GM19467 (cell line): ENCODE results near the gene CCDC43.
"Not testable (repeated sequence)": the region's sequence is repeated elsewhere in the genome, so short reads cannot be mapped to it uniquely, and the experiment has no call there.

ENCODE experiments used
- ATAC-seq: cut with Tn5 transposase; IDR thresholded peaks from one replicate; pipeline ENCODE4 v1.9.1; 2021; ENCODE audit warnings: mild to moderate bottlenecking, moderate library complexity; ENCODE audit not compliant: unreplicated experiment

CCDC43 gene

DNA sequence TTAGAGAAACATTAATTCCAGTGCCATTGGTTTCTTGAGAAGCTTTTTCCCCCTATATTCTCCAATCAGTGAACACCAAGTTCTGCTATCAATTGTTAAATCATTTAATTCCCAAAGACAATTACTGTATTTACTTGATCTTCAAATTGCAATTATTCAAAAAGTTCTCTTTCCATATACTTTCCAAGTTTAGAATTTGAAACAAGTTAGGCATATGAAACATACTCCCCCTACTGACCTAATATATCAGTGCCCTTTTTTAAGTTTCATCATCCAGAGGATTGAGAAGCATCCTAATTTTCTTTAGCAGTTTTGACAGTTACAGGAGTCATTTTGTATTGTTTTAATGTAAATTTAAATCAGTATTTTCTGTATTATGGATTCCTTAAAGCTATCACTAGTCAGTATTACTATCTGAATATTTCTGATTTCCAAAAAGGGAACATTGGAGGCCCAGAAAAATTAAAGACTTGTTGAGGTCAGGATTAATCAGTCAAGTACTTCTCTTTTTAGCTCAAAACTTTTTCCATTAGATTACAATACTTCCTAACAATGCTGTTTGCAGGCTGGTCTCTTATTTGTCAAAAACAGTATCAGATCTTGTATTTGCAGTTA is 17.0 kb downstream of the CCDC43 start:
- no peak for ATAC-seq

DNA sequence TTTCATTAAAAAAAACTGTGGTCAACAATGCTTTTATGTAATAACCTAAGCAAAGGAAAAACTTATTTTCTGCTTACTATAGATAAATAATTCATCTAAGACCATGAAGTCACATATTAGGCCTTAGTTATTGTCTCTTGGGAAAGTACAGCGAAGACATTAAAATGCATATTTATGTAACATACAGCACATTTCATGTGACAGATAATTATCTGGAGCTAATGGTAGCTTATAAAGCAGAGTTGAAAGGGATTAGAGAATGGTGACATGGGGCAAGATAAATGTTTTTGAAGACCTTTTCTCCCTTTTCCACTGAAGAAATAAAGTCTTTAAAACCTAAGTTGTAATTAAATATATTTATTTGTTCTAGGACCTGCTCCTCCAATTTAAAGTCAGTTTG is 23.6 kb downstream of the CCDC43 start:
- ATAC-seq: no peak

DNA sequence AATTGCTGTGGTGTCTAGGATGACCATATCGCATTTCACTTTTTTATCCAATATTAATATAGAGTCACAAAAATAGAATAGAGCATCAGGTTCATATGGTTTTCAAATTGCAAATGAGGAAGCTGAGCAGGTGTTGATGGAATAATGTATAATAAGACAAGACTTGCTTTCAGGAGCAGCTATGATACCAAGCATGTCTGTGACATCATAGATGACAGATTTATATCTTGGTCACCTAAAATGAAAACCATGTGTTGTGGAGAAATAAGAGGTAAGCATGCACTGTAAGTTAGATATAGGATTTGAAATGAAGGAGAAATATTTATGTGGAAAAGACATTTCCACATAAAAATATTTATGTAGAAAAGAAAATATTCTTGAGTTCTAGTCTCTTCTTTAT is 24.7 kb downstream of the CCDC43 start:
- no peak for ATAC-seq

DNA sequence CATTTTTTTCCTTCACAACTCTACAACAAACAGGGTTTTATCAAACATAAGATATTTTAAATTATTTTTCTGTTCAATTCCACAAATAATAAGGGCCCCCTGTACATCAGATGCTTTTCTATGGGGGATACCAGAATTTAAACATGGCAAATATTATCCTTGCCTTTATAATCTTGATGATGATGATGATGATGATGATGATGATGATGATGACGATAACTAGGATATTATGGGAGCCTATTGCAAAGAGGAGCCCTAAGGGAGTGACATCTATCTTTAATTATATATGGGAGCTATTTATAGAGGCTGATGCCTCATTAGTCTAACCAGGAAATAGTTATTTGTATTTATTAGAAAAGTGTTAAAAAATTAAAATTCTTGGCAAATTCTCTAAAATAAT is 26.5 kb downstream of the CCDC43 start:
- no peak for ATAC-seq

DNA sequence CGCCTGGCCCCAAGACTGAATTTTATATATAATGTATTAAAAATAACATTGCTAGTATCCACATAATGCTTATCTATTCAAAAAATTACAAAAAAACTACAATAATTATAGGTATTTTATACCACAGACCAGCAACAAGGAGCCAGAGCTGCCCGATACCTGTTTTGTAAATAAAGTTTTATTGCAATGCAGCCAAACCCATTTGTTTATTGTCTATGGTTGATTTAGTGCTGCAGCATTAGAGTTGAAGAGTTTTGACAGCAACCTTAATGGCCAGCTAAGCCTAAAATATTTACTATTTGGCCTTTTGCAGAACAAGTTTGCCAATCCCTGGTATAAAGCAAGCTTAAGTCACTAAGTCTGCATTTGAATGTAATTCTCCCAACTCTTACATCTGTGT is 27.7 kb downstream of the CCDC43 start:
- no peak for ATAC-seq

DNA sequence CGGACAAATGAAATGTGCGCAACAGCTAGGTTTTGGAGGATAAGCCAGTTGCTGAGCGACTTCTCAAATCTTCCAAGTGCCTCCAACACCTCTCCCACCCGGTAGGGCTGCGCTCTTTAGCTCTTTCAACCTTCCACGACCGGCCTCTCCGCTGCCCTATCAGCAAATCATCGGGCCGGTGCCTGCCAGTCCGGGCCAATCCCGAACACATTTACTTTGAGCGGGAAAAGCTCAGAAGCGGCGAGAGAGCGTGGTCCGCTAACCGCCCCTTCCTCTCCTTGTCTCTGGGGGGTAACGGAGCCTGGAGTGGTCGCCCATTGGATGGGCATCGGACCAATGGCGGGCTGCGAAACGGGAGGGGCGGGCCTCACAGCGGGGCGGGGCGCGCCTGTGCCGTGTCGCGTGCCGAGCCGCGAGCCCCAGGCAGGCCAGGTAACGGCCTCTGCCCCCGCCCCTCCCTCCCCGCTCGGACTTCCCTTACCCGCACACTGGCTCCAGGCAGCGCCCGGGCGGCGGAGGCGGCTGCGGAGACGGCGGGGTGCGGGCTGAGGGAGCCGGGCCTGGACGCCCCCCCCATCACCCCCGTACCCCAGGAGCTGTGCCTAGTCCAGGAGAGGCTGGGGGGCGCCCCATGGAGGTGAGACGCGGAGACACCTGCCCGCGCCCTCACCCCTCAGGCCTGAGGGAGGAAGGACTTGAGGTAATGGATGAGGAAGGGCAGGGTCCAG is 33.4 kb downstream of the CCDC43 start, which contains the start of gene MEIOC:
Gene MEIOC (plus strand): TSS at position 486 of the 728 bp plus-strand sequence. CDS start 146 bp downstream, at position 632.
- ATAC-seq: no peak

DNA sequence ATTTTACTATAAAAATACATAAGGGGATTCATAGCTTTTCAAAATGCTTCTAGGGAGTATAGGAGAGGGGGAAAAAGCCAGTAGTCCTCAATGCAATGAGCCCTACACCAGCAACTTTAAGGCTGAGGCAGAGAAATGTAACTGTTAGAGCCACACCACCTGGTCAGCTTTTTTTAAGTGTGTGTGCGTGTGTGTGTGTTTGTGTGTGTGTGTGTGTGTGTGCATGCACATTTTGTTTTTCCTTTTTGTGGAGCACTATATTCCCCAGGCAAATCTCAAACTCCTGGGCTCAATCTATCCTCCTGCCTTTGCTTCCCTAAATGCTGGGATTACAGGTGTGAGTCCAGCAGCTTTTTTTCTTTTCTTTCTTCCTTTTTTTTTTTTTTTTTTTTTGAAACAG is 35.6 kb downstream of the CCDC43 start:
- no peak for ATAC-seq

DNA sequence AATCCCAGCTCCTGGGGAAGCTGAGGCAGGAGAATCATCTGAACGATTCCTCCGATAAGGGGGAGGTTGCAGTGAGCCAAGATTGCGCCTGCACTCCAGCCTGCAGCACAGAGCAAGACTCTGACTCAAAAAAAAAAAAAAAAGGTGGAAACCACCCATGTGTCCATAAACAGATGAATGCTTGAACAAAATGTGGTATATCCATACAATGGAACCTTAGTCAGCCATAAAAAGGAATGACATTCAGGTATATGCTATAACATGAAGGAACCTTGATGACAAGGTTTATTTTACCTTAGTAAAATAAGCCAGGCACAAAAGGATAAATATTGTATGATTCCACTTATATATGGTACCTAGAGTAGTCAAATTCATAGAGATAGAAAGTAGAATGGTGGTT is 36.2 kb downstream of the CCDC43 start:
- ATAC-seq: no peak

DNA sequence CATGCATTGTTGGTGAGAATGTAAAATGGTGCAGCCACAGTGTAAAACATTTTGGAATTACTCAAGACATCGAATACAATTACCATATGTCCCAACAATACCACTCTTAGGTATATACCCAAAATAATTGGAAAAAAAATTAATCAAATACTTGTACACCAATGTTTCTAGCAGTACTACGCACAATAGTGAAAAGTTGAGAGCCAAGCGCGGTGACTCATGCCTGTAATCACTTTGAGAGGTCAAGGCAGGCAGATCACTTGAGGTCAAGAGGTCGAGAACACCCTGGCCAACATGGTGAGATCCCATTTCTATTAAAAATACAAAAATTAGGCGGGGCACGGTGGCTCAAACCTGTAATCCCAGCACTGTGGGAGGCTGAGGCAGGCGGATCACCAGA is 36.8 kb downstream of the CCDC43 start:
- ATAC-seq: no peak

DNA sequence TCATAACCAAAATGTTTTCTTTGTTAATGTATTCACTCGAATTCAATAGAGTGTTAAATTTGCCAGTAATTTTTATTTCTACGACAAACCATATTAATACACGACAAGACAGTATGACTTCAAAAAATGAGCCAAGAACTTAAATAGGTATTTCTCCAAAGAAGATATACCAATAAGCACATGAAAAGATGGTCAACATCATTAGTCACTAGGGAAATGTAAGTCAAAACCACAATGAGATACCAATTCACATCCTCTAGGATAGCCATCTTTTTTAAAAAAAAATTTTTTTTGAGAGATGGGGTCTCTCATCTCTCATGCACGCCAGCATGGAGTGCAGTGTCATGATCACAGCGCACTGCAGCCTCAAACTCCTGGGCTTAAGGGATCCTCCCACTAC is 38.3 kb downstream of the CCDC43 start:
- no peak for ATAC-seq

DNA sequence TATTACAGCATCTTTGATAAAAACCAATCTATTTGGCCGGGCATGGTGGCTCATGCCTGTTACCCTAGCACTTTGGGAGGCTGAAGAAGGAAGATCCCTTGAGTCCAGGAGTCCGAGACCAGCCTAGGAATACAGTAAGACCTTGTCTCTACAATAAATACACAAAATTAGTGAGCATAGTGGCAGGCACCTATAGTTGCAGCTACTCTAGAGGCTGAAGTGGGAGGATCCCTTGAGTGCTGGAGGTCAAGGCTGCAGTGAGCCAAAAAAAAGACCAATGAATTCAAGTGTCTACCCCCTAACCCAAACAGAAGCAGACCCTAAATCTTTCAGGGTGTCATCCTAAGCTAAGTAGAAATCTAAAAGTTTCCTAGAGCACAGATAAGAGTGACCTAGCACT is 40.6 kb downstream of the CCDC43 start:
- ATAC-seq: no peak

DNA sequence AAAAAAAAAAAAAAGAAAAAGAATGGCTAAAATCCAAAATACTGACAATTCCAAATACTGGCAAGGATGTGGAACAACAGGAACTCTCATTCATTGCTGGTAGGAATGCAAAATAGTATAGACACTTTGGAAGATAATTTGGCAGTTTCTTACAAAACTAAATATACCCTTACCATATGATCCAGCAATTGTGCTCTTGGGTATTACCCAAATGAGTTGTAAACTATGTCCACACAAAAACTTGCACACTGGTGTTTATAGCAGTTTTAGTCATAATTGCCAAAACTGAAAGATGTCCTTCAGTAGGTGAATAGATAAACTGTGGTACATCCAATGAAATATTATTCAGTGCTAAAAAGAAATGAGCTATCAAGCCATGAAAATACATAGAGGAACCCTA is 41.8 kb downstream of the CCDC43 start:
- no peak for ATAC-seq

DNA sequence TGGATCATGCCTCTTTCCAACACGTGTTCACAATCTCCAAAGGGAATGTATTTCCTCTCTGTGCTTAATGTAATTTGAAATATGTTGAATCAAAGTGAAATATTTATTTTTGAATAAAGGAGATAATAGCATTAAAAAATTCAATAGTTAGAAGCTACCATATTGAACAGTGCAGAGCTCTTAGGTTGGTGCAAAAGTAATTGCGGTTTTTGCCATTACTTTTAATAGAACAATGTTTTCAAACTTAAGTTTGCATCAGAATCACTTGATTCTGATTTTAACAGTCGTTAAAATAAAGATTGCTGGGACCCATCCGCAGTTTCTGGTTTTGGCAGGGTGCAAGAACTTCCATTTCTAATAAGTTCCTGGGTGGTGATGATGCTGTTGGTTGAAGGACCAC is 43.3 kb downstream of the CCDC43 start:
- no peak for ATAC-seq

DNA sequence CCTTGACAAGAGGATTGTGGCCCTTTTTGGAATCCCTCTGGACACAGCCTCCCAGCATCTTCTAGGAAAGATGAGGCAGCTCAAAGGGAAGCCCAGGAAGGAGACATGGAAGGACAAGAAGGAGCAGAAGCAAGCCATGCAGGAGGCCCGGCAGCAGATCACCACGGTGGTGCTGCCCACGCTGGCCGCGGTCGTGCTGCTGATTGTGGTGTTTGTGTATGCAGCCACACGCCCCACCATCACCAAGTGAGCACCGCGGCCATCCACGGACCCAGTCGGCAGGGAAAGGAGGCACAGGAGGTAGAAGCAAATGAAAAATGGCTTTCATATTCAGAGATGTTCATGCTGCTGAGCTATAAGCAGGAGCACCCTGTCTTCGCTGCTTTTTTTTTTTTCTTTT is 44.2 kb downstream of the CCDC43 start:
- ATAC-seq: no peak

DNA sequence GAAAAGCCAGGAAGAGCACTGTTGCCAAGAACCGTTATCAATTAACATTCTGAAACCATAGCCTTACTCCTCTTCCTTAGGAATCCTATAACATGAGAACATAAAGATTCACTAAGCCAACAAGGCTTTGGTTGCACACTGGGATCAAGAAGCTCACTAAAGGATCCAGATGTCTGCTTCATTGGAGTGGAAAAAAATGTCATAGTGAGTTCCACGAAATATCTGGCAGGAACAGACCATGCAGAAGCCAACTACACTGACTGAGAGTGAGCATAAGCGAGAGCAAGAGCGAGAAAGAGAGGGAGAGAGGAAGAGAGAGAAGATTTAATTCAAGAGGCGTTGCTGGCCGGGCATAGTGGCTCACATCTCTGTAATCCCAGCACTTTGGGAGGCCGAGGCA is 46.7 kb downstream of the CCDC43 start:
- no peak for ATAC-seq

DNA sequence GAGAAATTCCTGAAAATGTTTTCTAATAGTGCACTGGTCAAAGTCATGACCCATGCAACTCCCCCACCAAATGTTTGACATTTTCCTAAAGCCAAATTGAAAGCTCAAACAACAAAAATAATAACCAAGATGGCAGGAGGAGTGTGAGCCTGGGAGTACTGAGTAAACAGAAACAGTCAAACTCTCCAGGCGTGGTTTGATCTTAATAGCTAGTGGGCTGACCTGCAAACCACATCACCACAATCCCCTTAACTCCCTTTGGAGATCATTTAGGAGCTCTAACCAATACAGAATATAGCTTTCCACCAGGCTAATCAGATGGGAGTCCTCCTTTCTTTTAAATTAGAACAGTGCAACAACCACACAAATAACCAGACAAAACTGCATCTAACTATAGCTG is 52.5 kb downstream of the CCDC43 start:
- no peak for ATAC-seq

DNA sequence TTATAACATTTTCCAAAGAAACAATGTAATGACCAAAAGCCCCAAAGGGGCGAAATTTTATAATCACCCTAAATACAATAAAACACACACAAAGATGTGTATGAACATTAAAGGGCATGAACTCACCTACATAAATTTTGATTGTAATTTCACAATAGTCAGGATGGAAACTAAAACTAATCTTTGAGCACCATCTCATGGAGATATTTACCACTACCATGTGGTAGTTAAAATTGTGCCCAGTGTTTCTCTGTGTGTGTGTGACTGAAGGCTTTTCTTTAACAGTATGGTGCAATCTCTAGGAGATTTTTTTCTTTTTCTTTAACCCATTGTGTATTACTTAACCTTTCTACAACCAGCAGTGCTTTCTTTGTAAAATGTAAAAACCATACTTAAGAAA is 53.0 kb downstream of the CCDC43 start:
- ATAC-seq: no peak

DNA sequence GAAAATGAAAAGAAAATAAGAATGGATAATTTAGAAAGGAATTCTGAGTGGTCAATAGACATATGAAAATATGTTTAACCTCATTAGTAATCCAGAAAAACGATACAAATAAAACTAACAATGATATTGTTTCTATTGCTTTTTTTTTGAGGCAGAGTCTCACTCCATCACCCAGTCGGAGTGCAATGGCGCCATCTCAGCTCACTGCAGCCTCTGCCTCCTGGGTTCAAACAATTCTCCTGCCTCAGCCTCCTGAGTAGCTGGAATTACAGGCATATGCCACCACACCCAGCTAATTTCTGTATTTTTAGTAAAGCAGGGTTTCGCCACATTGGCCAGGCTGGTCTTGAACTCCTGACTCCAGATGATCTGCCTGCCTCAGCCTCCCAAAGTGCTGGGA is 55.2 kb downstream of the CCDC43 start:
- ATAC-seq: not testable (repeated sequence)

DNA sequence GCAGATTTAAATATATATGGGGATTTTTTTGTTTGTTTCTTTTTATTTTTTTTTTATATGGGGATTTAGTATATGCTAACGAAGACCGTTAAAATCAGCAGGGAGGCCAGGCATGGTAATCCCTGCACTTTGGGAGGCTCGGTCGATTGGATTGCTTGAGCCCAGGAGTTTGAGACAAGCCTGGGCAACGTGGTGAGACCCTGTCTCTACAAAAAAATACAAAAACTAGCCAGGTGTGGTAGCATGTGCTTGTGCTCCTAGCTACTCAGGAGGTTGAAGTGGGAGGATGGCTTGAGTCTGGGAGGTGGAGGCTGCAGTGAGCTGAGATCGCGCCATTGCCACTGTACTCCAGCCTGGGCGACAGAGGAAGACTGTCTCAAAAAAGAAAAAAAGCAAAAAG is 55.6 kb downstream of the CCDC43 start:
- no peak for ATAC-seq

DNA sequence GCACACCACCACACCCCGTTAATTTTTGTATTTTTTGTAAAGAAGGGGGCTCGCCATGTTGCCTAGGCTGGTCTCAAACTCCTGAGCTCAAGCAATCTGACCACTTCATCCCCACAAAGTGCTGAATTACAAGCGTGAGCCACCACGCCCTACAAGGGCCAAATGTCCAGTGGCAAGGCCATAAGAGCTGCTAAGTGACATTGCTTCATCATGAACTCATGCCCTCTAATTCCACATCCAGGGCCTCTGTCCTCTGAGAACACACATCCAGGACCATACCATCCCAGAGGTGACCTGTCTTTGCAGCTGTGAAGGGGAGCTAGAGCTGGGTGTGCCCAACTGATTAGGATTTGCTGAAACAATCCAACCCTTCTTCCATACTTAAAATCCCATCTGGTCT is 58.9 kb downstream of the CCDC43 start:
- no peak for ATAC-seq

DNA sequence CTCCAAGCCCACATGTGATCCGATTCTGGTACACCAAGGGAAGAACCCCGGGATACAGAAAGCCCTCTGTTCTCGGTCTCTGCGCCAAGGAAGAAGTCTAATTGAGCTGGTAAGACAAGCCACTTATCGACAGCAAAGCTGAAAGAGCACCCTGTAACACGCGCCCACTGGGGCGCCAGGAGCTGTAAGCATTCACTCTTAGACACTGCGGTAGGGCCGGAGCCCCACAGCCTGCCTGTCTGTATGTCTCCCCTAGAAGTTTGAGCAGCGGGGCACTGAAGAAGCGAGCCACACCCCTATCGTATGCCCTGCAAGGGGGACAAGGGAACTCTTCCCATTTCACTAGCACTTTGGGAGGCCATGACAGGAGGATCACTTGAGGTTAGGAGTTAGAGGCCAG is 60.3 kb downstream of the CCDC43 start:
- ATAC-seq: no peak

DNA sequence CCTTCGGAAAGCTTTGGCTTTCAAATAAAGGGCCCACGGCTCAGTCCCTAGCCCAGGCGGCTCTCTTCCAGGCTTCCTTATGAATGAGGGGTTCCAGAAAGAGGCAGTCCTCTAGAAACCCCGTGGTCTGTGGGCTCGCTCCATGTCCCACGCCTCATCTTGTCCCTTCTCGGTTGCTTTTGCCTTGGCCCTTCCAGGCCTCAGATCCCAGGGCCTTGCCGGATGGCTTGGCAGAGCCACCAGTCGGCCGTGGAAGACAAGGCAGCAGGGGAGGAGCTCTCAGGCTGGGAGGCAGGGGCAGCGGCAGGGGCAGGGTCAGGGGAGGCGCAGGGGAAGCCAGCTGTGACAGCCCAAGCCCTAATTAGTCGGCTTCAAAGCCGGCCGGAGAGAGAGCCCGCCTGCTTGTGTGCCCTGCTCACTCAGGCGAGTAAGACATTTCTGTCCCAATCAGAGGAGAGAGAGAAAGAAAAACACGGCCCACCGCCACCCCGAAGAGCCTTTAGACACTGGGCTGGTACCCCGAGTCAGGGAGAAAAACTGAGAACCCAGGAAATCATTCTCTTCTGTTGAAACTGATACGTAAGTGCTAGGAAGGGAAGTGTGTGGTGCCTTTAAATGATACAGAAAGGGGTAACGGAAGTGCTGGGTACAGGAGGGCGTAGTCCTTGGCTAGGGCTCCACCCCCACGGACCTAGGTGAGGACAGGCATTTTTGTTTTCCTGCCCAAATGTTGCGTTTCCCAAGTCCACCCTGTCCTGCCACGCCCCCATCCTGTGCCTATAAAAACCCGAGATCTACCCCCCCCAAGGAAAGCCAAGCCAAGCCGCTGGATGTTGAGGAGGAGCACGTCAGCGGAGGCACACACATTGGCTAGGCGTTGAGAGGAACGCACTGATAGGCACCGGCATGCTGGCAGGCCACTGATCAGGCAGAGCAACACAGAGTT is 61.1 kb downstream of the CCDC43 start:
- no peak for ATAC-seq
